Ureter (tissue), 1 donor: ENCODE results near the gene CHERP. TPM values are rescaled to one million over a fixed set of nuclear protein-coding genes. Genes with fewer than 3 reads are reported as not detected.
"Not testable (repeated sequence)": the region's sequence is repeated elsewhere in the genome, so short reads cannot be mapped to it uniquely, and the experiment has no call there.

ENCODE experiments used
- DNase-seq: peaks from one replicate; pipeline ENCODE4 v3.0.0-alpha.2; 2020; ENCODE audit warnings: low spot score
- total RNA-seq: library from RNA; stranded (reverse); gene quantifications from one replicate; pipeline ENCODE4 v1.2.4, GENCODE V29; 2023
- donor health status: DM: yes; HTN: yes; CAD: no.

Gene CHERP
- total RNA-seq, 1 donor from 2014 or later = 56.9 TPM

- no peak for DNase-seq
These were observed 34.7 kb upstream of the CHERP start for GRCh38 chr19:16576690-16577530.

GRCh38 chr19:16575861-16576689 lies 33.8 kb upstream of the CHERP start:
- no peak for DNase-seq

DNA sequence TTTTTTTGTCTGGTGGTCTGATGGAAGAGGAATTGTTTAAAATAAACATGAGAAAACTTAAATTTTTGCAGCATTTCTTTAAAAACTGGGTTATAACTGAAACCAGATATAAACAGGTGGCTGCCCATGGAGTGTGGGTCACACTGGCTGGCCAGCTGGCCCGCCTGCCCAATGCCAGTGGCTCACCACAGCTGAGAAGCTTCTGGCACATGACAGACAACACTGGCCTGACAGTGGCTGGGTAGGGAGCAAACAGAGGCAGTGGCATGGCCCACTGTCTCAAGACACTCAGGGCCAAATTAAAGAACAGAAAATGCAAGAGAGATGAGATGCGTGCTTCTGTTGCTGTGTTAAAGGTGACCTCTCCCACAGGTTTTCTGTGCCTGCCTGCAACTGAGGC lies 33.0 kb upstream of the CHERP start:
- no peak for DNase-seq

- no peak for DNase-seq
These were observed 31.7 kb upstream of the CHERP start for GRCh38 chr19:16573925-16574324.

DNA sequence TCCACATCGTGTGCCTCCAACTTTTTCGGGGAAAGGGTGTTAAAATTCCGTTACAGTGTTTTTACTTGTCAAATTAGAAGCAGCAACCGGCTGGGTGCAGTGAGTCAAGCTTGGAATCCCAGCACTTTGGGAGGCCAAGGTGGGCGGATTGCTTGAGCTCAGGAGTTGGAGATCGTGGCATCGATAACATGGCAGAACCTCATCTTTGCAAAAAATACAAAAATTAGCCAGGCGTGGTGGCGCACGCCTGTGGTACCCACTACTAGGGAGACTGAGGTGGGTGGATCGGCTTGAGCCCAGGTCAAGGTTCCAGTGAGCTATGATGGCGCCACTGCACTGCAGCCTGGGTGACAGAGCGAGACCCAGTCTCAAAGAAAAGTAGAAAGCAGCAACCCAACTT lies 31.1 kb upstream of the CHERP start:
- no peak for DNase-seq

DNA sequence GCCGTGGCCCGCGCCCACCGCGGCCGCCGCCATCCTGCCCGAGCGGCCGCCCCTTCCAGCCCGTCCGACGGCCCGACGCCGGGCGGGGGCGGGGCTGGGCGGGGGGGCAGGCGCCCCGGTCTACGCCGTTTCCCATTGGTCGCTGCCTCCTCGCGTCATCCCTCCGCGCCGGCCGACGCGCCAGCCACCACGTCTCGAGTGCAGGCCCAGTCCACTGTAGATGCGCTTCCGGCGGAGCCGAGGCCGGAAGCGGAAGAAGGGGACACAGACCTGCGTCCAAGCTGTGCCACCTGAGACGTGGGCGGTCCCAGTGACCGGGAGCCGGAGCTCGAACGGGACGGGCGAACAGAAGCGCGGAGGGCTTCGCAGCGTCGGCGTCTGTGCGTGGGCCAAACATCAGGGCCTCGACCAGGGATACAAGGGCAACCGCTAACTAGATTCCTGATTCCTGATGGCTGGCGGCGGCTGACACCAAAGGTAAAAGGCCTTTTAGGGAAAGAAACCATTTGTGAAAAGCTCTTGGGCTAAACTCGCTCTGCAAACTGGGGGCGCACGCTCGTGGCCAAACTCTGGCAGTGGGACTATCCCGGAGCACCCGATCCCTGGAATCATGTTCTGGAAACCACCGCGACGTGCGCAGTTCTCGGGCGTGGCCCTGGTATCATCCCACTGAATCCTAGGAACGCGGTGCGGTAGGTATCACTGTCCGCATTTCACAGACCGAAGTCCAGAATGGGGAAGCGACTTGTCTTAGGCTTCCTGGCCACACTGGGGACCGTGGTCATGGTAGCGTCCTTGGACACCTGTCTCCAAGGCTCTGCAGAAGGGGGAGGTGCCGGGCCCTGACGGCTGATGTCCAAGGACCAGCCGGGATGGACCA lies 30.3 kb upstream of the CHERP start, which contains the start of gene SLC35E1:
TSS of gene SLC35E1 (minus strand) at position 84 of the 880 bp plus-strand sequence. CDS start at position 33, 51 bp downstream.
- DNase-seq = peak; percentile 96

GRCh38 chr19:16571822-16572331 lies 29.6 kb upstream of the CHERP start:
- DNase-seq = no peak

- no peak for DNase-seq
These were observed 29.0 kb upstream of the CHERP start for GRCh38 chr19:16571283-16571682.

DNA sequence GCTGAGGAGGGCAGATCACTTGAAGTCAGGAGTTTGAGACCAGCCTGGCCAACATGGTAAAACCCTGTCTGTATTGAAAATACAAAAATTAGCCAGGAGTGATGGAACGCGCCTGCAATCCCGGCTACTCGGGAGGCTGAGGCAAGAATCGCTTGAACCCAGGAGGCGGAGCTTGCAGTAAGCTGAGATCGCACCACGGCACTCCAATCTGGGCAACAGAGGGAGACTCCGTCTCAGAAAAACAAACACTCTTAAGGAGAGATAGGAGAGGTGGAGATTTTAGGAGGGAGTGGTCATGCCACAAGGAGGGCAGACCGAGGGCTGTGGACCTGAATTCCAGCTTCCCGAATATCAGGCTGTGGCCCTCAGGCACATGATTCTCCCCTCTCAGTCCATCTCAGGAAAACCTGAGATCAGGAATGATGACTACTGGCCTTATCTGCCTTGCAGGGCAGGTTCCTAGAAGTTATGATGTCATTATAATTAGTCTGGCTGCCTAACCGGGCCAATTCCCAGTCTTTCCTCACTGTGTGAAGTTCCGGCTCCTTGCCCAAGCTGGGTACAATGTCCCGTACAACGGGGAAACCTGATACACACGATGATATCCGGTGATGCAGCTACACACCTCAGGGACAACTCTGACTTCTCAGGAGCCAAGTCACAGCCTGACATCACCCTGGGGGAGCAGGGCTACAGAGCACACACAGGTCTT lies 27.5 kb upstream of the CHERP start:
- DNase-seq = no peak

DNA sequence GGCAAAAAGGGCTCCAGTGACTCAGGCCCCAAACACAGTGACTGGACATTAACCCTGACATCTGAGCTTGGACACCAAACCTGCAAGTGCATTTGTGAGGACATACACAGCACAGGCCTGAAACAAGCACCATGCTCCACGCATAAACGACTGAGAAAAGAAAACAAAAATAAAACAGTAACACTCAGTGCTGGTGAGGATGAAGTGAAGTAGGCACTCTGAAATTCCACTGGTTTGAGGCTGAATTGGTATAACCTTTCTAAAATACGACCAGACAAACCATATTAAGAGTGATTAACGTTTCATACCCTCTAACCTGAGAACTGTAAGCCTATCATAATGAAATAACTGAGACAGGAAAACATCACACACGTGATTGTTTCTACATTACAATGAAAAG lies 24.5 kb upstream of the CHERP start:
- DNase-seq = no peak

DNA sequence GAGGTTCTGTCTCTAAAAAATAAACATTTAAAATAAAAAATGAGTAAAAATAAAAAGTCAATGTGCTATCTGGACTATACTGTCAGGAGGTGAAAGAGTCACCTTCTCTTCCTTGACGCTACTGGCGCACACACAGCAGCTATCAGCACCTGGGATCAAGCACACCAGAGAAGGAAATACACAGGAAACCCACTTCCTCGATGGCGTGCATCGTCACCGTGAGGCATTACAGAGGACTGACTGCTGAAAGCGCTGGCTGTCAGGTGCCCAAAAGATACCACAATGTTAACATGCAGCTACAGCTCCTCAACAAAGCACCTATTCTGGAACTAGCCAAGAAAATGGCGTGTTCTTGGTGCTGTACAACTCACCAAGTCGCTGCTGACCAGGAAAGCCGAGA lies 23.9 kb upstream of the CHERP start:
- DNase-seq = peak; percentile 80

DNA sequence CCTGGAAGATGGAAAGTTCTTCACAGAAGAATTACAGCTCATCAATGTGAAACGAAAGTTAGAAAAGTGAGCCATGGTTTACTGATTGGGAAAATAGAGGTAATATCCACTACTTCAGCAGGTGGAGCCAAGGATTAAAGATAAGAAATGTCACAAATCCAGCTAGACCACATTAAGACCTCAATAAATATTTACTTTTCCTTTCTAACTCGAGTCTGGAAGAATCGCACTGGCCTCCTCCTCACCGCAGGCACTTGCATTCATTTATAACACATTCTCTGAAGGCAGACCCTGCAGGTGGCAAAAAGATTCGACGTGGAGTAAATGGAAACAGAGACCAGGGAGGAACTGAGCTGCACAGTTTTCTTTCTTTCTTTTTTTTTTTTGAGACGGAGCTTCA lies 22.6 kb upstream of the CHERP start:
- DNase-seq = no peak

GRCh38 chr19:16562608-16563025 lies 20.4 kb upstream of the CHERP start:
- DNase-seq = no peak

DNA sequence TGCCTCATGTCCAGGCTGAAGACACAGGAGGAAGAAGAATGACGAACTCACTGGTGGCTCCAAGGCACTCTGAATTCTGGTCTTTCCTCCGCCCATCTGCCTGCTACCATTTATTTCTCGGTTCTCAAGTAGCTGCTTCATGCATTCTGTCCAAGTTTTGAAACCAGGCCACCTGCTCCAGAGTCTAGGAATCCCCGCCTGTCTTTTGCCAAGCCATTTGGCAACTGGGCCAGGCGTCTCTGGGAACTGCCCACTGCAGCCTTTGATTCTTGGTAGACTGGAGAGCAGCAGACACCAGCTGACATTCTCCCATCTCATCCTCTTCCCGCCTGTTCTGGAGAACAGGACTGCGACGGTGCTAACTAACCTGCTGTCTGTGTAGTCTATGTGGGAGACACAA lies 19.1 kb upstream of the CHERP start:
- no peak for DNase-seq

GRCh38 chr19:16559780-16560276 lies 17.6 kb upstream of the CHERP start:
- DNase-seq = no peak

DNA sequence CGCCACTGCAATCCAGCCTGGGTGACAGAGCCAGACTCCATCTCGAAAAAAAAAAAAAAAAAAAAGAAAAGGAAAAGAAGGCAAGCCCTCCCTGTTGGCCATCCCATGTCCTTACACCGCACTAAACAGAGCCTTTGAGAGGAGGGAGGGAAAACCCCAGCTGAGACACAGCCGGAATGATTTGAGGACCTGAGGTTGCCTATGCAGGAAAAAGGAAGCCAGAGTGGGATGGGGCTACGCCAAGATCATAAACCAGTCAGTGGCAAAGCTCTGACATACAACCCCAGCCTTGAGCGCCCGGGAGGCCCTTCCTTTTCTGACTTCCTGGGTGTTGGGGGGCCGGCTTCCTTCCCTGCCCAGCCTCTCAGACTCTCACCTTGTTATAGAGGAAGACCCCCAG lies 12.5 kb upstream of the CHERP start:
- DNase-seq = no peak

GRCh38 chr19:16551902-16552301 lies 9.7 kb upstream of the CHERP start:
- DNase-seq = not testable (repeated sequence)

- DNase-seq = no peak
These were observed 6.7 kb upstream of the CHERP start for GRCh38 chr19:16548956-16549355.

DNA sequence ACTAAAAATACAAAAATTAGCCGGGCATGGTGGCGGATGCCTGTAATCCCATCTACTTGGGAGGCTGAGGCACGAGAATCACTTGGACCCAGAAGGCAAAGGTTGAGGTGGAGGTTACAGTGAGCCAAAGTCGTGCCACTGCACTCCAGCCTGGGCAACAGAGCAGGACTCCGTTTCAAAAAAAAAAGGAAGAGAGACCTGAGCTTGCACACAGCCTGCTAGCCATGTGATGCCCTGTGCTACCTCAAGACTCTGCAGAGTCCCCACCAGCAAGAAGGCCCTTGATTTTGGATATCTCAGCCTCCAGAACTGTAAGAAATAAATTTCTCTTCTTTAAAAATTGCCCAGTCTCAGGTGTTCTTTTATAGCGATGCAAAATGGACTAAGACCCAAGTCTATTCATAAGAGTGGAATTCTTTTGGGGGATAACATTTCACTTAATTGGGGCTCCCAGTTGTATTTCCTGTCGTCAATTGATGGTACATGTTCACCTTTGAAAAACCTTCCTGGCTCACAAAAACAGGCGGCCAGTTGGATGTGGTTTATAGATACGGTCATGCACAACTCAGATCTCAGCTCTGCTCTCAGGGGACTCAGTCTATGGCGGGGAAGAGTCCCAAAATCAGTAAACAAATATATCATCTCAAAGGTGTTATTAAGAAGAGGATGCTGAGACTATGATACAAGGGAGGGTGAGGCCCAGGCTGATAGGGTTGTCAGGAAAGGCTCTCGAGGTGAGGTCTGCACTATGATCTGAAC lies 2.4 kb upstream of the CHERP start:
- DNase-seq = no peak

DNA sequence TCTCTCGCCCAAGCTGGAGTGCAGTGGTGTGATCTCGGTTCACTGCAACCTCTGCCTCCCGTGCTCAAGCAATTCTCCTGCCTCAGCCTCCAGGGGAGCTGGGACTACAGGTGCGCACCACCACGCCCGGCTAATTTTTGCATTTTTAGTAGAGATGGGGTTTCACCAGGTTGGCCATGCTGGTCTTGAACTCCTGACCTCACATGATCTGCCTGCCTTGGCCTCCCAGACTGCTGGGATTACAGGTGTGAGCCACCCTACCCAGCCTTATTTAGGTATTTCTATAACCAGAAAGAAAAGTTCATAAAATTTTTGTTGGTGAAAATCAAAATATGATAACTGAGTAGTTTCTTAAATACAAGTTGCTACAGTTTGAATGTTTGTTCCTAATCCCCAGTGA lies 1.5 kb upstream of the CHERP start:
- DNase-seq = not testable (repeated sequence)
